NCI-H226 (cell line): ENCODE results near the gene MARCHF3.
A peak's percentile ranks its signal among the peaks of the same experiment; 100 is the strongest.

ENCODE experiments used
- DNase-seq: peaks from one replicate; pipeline ENCODE4 v3.0.0-alpha.2; 2015

Gene MARCHF3

DNA sequence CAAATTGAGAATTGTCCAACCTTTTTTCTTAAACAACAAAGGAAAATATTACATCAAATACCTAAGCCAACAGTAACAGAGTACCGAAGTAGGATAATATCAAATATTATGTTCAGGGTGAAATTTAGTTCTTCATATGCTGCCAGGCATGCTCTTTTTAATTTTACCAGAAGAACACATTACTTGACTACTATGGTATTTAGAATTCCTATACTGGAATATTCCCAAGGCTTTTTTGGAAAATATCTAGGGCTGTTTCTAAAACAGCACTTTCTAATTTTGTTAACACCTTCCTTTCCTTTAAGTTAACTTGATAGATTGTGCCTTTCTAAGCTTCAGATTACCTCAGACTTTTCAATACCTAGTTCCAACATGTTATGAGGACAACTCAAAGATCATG, 48.7 kb downstream of the MARCHF3 start:
- DNase-seq = no peak

- no peak for DNase-seq
These were observed 49.1 kb downstream of the MARCHF3 start for GRCh38 chr5:126981222-126981621.

- no peak for DNase-seq
These were observed 52.1 kb downstream of the MARCHF3 start for GRCh38 chr5:126978258-126978657.

DNA sequence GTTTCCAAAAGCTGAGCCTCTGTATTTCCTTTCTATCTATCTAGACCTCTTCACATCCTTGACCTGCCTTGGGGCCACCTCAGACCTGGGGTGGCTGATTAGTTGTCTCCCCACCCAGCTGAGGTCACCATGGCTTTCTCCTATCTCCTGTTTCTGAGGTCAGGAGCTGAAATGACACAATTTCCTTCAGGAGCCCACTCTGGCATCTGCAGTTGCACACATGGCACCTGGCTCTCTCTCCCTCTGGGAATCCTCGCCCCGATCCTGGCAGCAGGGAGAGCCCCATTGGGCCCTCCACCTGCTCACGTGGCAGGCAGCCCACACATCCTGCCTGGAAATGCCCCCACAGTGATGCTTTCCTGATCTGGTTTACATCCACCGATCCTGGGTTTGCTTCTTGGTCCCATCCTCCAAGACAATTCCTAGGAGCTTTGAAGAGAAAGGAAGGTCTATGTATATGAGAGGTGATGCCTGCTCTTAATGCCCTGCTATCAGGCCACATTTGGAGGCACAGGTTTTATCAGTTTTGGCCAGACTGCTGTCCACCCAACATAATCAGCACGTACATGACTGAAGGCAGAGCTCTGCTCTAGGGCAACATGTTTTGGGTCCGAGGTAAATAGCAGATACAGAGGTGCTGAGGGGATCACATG, 53.7 kb downstream of the MARCHF3 start:
- no peak for DNase-seq

DNA sequence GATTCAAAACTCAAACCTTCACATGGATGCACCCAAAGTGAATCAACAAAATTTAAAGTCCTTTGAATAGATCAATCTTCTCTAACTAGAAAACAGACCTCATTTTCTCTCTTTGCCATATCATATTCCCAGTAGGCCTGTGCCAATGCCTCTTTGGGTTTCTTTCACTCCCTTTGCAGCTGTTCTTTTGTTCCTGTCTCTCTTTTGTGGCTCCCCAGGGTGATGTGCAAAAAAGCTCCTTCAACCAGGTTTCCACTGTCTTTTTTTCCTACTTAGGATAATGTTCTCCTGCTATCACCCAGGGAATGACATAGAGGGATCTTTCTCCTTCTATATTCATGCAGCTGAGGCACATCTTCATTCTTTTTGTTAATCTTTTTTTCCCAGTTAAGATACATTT, 54.6 kb downstream of the MARCHF3 start:
- no peak for DNase-seq

DNA sequence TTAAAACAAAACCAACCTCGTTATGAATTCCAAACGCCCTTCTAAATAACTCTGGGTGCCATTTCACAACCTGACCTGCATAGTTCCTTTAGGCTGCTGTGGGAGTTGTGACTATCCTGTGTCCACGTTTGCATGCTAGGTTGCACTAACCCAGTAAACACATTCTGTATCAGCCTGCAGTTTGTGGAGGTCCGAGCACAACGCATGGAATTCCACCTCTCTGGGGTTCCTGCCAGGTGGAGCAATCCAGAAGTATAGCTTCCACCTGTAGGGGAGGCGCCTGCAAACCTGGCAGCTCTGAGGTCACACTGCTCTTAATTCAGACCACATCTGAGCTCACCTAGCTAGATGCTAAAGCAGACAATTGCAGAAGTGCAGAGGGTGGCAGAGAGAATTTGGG, 57.2 kb downstream of the MARCHF3 start:
- no peak for DNase-seq

DNA sequence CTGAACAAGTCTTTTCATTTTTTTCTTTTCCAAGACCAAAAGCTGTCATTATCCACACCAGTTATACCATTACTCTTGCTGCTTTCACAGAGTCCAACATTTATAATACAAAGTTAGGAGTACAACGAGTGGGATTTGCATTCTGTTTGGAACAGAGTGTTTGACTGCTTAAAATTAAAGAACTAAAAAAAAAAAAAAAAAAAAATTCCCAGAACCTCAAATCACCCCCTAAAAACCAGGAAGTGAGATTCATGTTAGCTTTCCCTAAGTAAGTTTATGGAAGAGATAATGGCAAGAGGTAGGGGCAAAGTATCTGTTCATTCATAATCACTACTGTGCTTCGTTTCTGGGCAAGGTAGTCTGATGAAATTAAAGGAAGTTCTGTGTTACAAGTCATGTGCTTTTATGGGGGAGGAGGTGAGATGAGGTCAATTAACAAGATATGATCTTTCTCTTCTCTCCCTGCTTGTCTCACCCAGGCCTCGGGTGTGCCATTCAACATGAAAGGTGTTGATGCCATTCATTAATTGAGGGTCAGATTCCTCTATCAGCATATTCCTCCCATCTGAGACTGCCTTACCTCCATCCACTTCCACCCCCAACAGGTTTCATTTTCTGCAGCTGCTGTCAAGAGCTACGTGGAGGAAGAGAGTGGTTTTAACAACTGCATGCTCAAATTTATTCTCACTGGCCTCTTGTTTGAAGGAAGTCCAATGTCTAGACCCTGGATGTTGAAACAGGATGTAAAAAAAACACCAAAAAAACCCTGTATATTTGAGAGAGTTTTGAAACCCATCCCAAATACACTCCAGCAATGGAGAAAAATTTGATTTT, 58.1 kb downstream of the MARCHF3 start:
- peak; percentile 46 for DNase-seq

DNA sequence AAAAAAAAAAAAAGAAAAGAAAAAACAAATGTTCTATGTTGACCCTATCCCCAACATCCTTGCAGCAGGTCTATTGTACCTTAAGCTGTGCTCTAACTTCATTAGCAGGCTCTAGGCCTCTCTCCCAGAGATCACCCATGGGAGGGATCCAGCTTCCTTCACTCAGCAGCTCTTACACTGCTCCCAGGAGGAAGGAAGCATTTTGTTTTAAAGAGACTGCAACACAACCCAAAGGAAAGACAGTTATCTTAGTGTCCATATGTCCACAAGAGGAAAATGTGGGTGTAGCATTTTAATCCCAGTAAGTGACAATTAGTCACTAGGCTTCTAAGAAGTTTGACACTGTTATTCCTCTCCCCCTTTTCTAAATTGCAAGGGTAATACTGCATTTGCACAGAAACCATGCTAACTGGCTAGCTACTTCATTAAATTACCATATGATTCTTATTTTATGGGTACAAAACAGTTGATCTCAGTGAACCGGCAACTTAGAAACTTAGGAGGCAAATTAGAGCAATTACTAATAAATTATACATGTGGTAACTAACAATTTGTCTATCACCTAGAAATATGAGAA, 58.8 kb downstream of the MARCHF3 start:
- no peak for DNase-seq

DNA sequence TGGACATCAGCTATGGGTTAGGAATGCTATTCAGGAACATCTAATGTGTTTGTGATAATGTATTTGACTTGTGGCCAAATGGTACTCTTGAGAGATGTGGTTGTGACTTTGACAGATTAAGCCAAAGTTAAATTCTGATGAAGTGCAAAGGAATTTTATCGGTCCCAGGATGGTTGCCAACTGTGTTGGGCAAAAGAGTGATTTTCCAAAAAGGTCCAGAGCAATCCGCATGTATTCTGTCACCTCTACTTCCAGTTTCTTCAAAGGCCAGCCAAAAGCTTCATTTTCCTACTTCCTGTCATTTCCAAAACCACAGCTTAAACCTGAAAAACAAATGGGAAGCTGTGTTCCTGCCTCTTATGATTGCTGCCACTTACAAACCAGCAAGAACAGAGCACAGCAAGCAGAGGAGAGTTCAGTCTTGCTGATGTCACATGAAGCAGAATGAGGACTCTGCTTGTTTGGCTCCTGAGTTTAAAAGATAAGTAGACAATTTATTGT, 59.8 kb downstream of the MARCHF3 start:
- peak; percentile 93 for DNase-seq

GRCh38 chr5:126969548-126969947, 60.8 kb downstream of the MARCHF3 start:
- DNase-seq = no peak

- peak; percentile 83 for DNase-seq
These were observed 62.4 kb downstream of the MARCHF3 start for GRCh38 chr5:126967808-126968466.

- DNase-seq = no peak
These were observed 64.9 kb downstream of the MARCHF3 start for GRCh38 chr5:126965487-126965886.

DNA sequence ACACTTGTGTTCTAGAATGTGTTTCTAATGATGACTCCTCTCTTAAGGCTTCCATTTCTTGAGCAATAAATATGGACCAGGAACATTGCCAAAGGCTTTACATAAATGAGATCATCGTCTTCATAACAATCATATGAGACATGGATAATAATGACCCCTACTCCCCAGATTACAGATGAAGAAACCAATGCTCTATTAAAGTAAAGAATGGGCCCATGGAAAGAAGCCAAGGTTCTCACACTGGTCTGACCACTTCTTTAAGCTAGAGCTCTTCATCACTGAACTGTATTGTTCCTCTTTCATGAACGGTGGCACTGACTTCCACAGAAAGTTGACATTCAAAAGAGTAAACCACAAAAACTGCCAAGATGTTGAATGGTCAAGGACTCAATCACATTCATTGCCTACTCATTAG, 65.3 kb downstream of the MARCHF3 start:
- peak; percentile 93 for DNase-seq

DNA sequence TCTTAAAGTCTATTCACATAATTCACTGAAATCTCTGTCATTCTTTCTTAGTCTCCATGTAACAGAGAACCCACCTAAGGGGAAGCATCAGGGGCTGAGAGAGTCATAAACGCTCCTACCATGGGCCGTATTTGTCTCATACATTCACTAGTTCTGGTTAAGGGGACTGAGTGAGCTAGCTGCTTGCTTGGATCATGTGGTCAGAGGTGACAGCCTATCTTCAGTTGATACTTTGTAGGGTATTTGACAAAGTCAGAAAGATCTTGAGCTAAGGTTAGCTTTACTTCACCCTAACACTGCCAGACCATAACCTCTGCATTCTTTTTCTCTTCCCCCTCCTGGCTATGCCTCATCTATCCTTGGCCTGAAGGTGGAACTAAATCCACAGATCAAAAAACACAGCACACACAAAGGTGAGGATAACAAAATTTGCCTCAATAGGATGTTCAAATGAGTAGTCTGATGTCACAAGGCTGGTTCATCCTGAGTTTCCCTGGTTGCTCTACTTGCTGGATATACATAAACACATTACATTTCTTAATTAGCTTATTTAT, 66.5 kb downstream of the MARCHF3 start:
- peak; percentile 25 for DNase-seq

DNA sequence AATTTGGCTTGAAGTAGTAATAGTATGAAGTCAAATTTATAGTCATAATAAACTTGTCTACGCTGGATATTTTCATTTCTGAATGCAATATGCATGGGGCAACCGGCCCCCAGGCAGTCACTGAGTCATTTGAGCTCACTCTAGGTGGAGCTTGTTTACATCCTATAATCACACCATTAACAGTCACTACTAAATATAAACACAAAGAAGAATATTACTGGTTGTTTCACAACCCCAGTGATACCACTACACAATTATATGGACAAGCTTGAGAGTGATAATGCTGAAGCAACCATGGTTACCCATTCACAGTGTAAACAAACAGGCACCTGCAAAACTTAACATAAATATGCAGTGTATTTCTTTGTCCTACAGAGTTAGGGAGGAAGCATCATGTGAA, 68.7 kb downstream of the MARCHF3 start:
- DNase-seq = peak; percentile 66

DNA sequence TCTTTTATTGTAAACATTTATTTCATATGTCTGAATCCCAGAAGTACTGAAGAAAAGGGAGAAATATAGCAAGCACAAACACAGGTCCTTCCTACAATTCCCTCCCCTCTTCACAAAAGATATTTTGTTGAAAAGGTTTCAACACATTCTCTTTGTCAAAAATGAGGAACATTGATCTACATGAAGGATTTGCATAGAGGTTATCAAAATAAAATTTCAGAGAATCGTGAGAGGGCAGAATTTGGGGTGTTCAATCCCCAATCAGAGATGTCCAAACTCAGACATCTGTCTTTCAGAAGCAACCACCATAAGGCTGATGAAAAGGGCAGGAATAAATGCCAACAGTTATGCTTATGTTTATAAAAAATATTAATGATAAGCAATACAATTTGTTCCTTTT, 69.2 kb downstream of the MARCHF3 start:
- DNase-seq = no peak

DNA sequence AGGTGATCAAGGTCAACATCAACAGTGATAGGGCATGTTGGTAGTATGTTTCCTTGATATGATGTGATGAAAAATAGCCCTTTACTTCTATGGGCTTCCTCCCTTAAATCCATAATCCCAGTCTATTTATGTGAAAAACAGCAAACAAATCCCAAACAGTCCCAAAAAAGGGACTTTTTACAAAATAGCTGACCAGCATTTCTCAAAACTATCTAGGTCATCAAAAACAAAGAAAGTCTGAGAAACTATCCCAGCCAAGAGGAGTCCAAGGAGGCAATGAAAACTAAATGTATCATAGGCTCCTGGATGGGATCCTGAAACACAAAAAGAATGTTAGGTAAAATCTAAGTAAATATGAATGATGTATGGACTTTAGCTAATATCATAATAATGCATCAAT, 71.2 kb downstream of the MARCHF3 start:
- no peak for DNase-seq

DNA sequence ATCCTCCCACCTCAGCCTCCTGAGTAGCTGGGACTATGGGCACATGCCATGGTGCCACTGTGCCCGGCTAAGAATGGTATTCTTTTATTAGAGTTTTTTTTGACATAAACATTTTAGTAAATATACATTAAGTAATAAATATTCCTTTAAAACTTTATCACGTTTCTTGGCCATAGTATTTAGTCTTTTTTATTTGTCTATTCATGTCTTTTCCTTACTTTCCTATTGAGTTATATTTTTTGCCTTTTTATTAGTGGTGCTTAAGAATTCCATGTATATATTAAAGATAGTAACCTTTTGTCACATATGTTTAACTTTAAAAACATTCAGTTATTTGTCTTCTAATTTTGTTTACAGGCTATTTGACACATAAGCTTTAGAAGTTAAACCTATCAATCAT, 73.4 kb downstream of the MARCHF3 start:
- no peak for DNase-seq

- DNase-seq = no peak
These were observed 75.4 kb downstream of the MARCHF3 start for GRCh38 chr5:126954981-126955380.

DNA sequence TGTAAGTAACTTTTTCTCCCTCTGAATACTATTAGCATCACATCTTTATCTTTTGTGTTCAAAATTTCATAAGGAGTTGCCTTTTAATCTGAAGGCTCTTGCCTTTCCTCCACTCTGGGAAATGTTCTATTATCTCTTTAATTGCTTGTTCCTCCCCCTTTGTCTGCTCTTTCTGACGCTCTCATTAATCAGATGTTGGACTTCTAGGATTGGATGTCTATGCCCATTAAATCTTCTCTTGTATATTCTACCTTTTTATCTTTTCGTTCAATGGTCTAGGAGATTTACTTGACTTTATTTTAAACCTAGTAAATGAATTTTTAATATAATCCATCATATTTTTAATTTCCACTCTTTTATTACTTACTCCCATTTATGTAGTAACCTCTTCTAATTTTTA, 76.7 kb downstream of the MARCHF3 start:
- DNase-seq = no peak

DNA sequence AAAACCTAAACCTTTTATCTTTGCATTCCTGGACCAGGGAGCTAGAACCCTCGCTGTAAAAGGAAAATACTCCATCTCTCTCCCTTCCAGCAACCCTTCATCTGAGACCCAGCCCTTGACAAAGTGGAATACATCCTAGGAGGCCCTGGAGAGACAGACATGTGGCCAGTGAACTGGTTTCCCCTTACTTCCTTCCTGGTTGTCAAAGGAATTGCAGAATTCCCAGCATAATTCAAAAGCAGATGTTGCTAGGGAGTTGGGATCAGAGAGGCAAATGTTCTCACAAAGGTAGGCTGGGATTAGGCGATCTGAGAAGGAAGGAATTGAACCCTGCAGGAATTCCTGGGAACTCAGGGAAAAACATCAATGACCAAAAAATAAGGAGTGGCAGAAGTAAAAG, 80.9 kb downstream of the MARCHF3 start:
- no peak for DNase-seq

- no peak for DNase-seq
These were observed 81.9 kb downstream of the MARCHF3 start for GRCh38 chr5:126948453-126948852.

GRCh38 chr5:126948011-126948355, 82.4 kb downstream of the MARCHF3 start:
- no peak for DNase-seq
